HCT116 (cell line): Measurements from ENCODE around the gene DENND4B. TPM values are rescaled to one million over a fixed set of nuclear protein-coding genes. Genes with fewer than 3 reads are reported as not detected.

Experiments
- ATAC-seq: fragments of 200-7000 bp; cut with Tn5 transposase; 2 replicates; pipeline ENCODE4 v1.9.1; 2020; ENCODE audit warnings: mild to moderate bottlenecking, moderate library complexity
- BruUV-seq: library from RNA; stranded (reverse); fragments of 400-500 nt; replicated peaks from 2 replicates; lab custom pipeline; 2021; lab: Mats Ljungman, UMichigan
- CTCF ChIA-PET: fragments of 300-600 bp; sonication (Branson Sonifier 250); formaldehyde crosslinking; loops from one replicate; lab custom pipeline; 2021; ENCODE audit warnings: antibody characterized with exemption; lab: Charles Lee
- POLR2A ChIA-PET: fragments of 300-600, 350-600 bp; sonication (Branson Sonifier 250); formaldehyde crosslinking; loops from one replicate; lab custom pipeline; 2021; ENCODE audit warnings: antibody characterized with exemption; lab: Charles Lee
- RAD21 ChIA-PET, 2 experiments: fragments of 300-600 bp; sonication (Branson Sonifier 250); formaldehyde crosslinking; loops; one replicate each; lab custom pipeline; 2023; ENCODE audit warnings: low total read pairs in 2 of 2; ENCODE audit not compliant: uncharacterized antibody in 2 of 2, unreplicated experiment in 2 of 2, low non-redundant PET in 1 of 2; lab: Charles Lee
- DNase-seq: peaks from one replicate; pipeline ENCODE4 v3.0.0-alpha.2; 2010; ENCODE audit warnings: low read depth, low spot score
- H2AFZ ChIP-seq: fragments of 200-600 bp; shearing (Covaris generic), sonication (generic); 2 replicates; pipeline ENCODE4 v1.6.1; 2017; ENCODE audit warnings: low read depth, mixed run types, mixed read lengths, antibody characterized with exemption, low read length; ENCODE audit not compliant: poor library complexity, severe bottlenecking
- H3K27ac ChIP-seq: 2 replicates; pipeline ENCODE4 v1.5.1; 2012; ENCODE audit warnings: low read depth, low read length
- H3K27me3 ChIP-seq: fragments of 200-600 bp; sonication (generic); 2 replicates; pipeline ENCODE4 v1.6.1; 2016; ENCODE audit warnings: mixed run types, low read length, mixed read lengths; ENCODE audit not compliant: insufficient read depth
- H3K36me3 ChIP-seq, 2 experiments: fragments of 200-500 bp in 1 of 2; fragments of 200-600 bp in 1 of 2; sonication (Bioruptor generic) in 1 of 2; sonication (generic) in 1 of 2; 2 replicates each; pipeline versions ENCODE4 v1.5.1 to v1.6.1; 2014 to 2016; ENCODE audit warnings: low read length in 2 of 2, inconsistent platforms in 1 of 2, mixed read lengths in 1 of 2, mixed run types in 1 of 2; ENCODE audit not compliant: insufficient read depth in 2 of 2, control insufficient read depth in 1 of 2
- H3K4me1 ChIP-seq, 2 experiments: fragments of 200-600 bp in 1 of 2; sonication (generic) in 1 of 2; 2 replicates each; pipeline versions ENCODE4 v1.5.1 to v1.6.1; 2012 to 2017; ENCODE audit warnings: low read length in 2 of 2, inconsistent platforms in 1 of 2, mild to moderate bottlenecking in 1 of 2, mixed read lengths in 1 of 2, mixed run types in 1 of 2, moderate library complexity in 1 of 2; ENCODE audit not compliant: insufficient read depth in 2 of 2, control insufficient read depth in 1 of 2
- H3K4me2 ChIP-seq: fragments of 200-600 bp; sonication (generic); 2 replicates; pipeline ENCODE4 v1.6.1; 2017; ENCODE audit warnings: mixed run types, low read length, mixed read lengths
- H3K4me3 ChIP-seq, 2 experiments: fragments of 200-600 bp in 1 of 2; sonication (generic) in 1 of 2; replicated peaks in 1 of 2; 2 replicates each; pipeline ENCODE4 v1.5.1; 2011 to 2016; ENCODE audit warnings: low read length in 2 of 2, control low read depth in 1 of 2, low read depth in 1 of 2, mild to moderate bottlenecking in 1 of 2, mixed read lengths in 1 of 2, mixed run types in 1 of 2
- H3K79me2 ChIP-seq: fragments of 200-600 bp; sonication (generic); 2 replicates; pipeline ENCODE4 v1.6.1; 2017; ENCODE audit warnings: mild to moderate bottlenecking, mixed run types, low read length, moderate library complexity, mixed read lengths; ENCODE audit not compliant: insufficient read depth
- H3K9ac ChIP-seq: fragments of 200-600 bp; sonication (generic); 2 replicates; pipeline ENCODE4 v1.6.1; 2016; ENCODE audit warnings: low read length, mixed read lengths
- H3K9me2 ChIP-seq: fragments of 200-600 bp; sonication (generic), shearing (Covaris generic); 2 replicates; pipeline ENCODE4 v1.6.1; 2017; ENCODE audit warnings: mixed run types, mild to moderate bottlenecking, moderate library complexity; ENCODE audit not compliant: insufficient read depth
- H3K9me3 ChIP-seq, 2 experiments: fragments of 200-500 bp in 1 of 2; fragments of 200-600 bp in 1 of 2; sonication (Bioruptor generic) in 1 of 2; sonication (generic) in 1 of 2; 2 replicates each; pipeline ENCODE4 v1.6.1; 2014 to 2017; ENCODE audit warnings: low read length in 2 of 2, mixed read lengths in 2 of 2, inconsistent platforms in 1 of 2, low read depth in 1 of 2, mild to moderate bottlenecking in 1 of 2, mixed run types in 1 of 2, moderate library complexity in 1 of 2; ENCODE audit not compliant: control insufficient read depth in 1 of 2, insufficient read depth in 1 of 2
- H4K20me1 ChIP-seq: fragments of 200-600 bp; sonication (generic), shearing (Covaris generic); 2 replicates; pipeline ENCODE4 v1.6.1; 2017; ENCODE audit warnings: mixed run types, mild to moderate bottlenecking, moderate library complexity; ENCODE audit not compliant: insufficient read depth
- CBX3 ChIP-seq: IDR thresholded peaks from 2 replicates; pipeline ENCODE4 v1.6.1; 2012; ENCODE audit warnings: low read depth
- CEBPB ChIP-seq: IDR thresholded peaks from 2 replicates; pipeline ENCODE4 v1.6.1; 2012; ENCODE audit warnings: low read depth
- CTCF ChIP-seq, 3 experiments: fragments of 200-600 bp in 1 of 3; sonication (generic) in 1 of 3; IDR thresholded peaks in 2 of 3; conservative IDR thresholded peaks in 1 of 3; 2 replicates each; pipeline ENCODE4 v1.5.1; 2012 to 2017; ENCODE audit warnings: low read depth in 2 of 3, low read length in 2 of 3, antibody characterized with exemption in 1 of 3, borderline replicate concordance in 1 of 3, control low read depth in 1 of 3, mild to moderate bottlenecking in 1 of 3, mixed read lengths in 1 of 3, mixed run types in 1 of 3, moderate library complexity in 1 of 3; ENCODE audit not compliant: insufficient read depth in 1 of 3
- EZH2 ChIP-seq: fragments of 200-600 bp; sonication (generic); IDR thresholded peaks from 2 replicates; pipeline ENCODE4 v1.6.1; 2017; ENCODE audit warnings: antibody characterized with exemption, mixed run types
- EZH2phosphoT487 ChIP-seq: fragments of 200-600 bp; IDR thresholded peaks from 2 replicates; pipeline ENCODE4 v1.6.1; 2018; ENCODE audit warnings: antibody characterized with exemption, borderline replicate concordance
- FOSL1 ChIP-seq: IDR thresholded peaks from 2 replicates; pipeline ENCODE4 v1.6.1; 2012; ENCODE audit warnings: low read depth
- JUND ChIP-seq: IDR thresholded peaks from 2 replicates; pipeline ENCODE4 v1.6.1; 2012
- RAD21 ChIP-seq: IDR thresholded peaks from 2 replicates; pipeline ENCODE4 v1.6.1; 2012; ENCODE audit warnings: low read depth, mild to moderate bottlenecking
- SIN3A ChIP-seq: IDR thresholded peaks from 2 replicates; pipeline ENCODE4 v1.6.1; 2012; ENCODE audit warnings: low read depth
- SRF ChIP-seq: IDR thresholded peaks from 2 replicates; pipeline ENCODE4 v1.6.1; 2012; ENCODE audit warnings: low read depth
- ZBTB33 ChIP-seq: IDR thresholded peaks from 2 replicates; pipeline ENCODE4 v1.6.1; 2011; ENCODE audit warnings: mild to moderate bottlenecking, low read length, moderate library complexity; ENCODE audit not compliant: insufficient replicate concordance; ENCODE audit errors: extremely low read depth
- ZFX ChIP-seq: fragments of 450-650 bp; IDR thresholded peaks from 2 replicates; pipeline ENCODE4 v1.6.1; 2017
- ZNF274 ChIP-seq: fragments of 200-500 bp; sonication (Bioruptor generic); IDR thresholded peaks from 2 replicates; pipeline ENCODE4 v1.6.1; 2014; ENCODE audit warnings: mild to moderate bottlenecking, low read depth, low read length, inconsistent platforms
- intact Hi-C: fragments of 100-400 bp; cut with micrococcal nuclease; formaldehyde crosslinking; loops from 2 replicates; pipeline ENCODE4 v1.10.0; 2022
- total RNA-seq: library from RNA; stranded (reverse); gene quantifications from one replicate; pipeline ENCODE4 v1.2.1, GENCODE V29; 2021; ENCODE audit not compliant: unreplicated experiment
- TF ChIP-seq, protein P1 (sequence below): IDR thresholded peaks from 2 replicates; pipeline ENCODE4 v1.6.1; 2012

Gene DENND4B
- total RNA-seq, 1 experiment from 2014 or later, result 70.8 TPM

GRCh38 chr1:153926405-153926804, 20.1 kb downstream of the DENND4B start:
- Histone ChIP-seq H3K4me1 (peaks cover 10 to 20% of the 10 kb centered on the region in 2 experiments), H3K9me3 (no peaks in the 10 kb centered on the region), H3K27me3 (no peaks in the 10 kb centered on the region), H3K9me2 (no peaks in the 10 kb centered on the region), H3K79me2 (peaks cover 9% of the 10 kb centered on the region), H3K4me3 (no peak overlapping the region), H3K4me2 (no peak overlapping the region), H3K27ac (no peak overlapping the region), H3K9ac (no peak overlapping the region), H2AFZ (no peak overlapping the region)
- ChIA-PET RAD21 (no interaction called here), POLR2A (no interaction called here), CTCF (no interaction called here)
- DNase-seq, result no peak
- BruUV-seq, result no TSS peak
- no peak for TF ChIP-seq EZH2
- TF ChIP-seq, all 23 proteins: peak for 0
- H3K36me3 ChIP-seq, result peaks cover 2 to 7% of the 10 kb centered on the region in 2 experiments; a peak in 1 of 4 replicates
- intact Hi-C loops, result no loop called here
- no peak for ATAC-seq
- no peaks in the 10 kb centered on the region for H4K20me1 ChIP-seq

DNA sequence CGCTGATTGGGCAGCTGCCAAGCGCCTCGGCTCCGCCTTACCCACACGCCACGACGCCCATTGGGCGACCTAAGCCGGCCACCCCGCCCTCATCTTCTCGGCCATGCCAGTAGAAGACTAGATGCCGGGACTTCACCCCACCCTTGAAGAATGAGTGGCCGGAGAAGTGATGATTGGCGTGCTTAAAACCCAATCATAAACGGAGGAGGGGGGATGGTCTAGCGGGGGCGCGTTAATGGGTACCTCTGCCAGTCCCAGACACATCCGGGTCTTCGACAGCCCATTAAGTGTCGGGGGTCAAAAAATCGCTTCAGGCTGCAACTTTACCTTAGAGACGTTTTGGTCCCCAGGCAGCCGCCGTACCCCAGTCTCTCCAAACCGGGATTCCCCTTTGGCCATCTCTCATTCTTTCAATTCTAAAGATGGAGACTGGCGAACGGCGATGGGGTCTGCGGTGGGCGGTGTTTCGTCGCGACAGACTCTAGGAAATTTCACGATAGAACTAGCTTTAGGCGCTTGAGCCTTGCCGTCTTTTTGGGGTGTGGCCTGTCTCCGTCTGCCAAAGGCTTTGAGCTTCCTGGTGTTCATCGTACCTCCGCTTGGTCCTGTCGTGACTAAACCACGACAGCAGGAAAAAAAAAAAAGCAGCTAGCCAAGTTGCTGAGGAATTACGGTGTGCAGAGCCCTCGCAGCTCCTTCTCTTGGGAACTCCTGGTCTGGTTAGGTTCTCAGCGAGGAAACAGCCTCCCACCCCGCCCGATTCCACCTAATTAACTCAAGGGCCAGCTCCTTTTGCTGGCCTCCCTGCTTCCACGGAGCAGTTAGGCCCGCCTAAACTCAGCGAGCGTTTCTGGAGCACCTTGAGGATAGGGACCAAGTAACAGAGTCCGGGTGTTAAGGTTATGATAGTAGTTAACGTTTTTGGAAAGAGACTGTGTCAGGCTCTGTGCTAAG, 23.3 kb downstream of the DENND4B start, which contains the start of gene GATAD2B:
TSS of gene GATAD2B (minus strand) at position 1 of the 954 bp plus-strand sequence. CDS start 94,625 bp downstream, outside the sequence.
- TSS peak; percentile 94 for BruUV-seq
- CTCF ChIA-PET, result interaction anchor here (0.6 to 1.5 kb wide), 3 partner anchors 23 to 197 kb away, joined by 3 to 9 read pairs (median 4); partner anchors contain the start of genes CREB3L4 and DENND4B
- intact Hi-C loops, result no loop called here
- TF ChIP-seq, protein P1, sequence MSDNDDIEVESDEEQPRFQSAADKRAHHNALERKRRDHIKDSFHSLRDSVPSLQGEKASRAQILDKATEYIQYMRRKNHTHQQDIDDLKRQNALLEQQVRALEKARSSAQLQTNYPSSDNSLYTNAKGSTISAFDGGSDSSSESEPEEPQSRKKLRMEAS, result no peak
- TF ChIP-seq CTCF (IDR thresholded peaks at IDR 0.05 in 2 of 3, conservative IDR thresholded peaks at IDR 0.05 in 1 of 3; ENCODE audit: borderline replicate concordance in 1 of 3, insufficient read depth in 1 of 3, low read depth in 2 of 3, low read length in 2 of 3) (no peak), EZH2phosphoT487 (no peak), CBX3 (no peak), SIN3A (no peak), FOSL1 (no peak), ZFX (0 out of 2 replicates have a peak, but pooled peaks have one; percentile 47), ZBTB33 (peak; percentile 87), SRF (no peak), JUND (no peak), CEBPB (no peak), RAD21 (no peak), ZNF274 (no peak)

More for the DNA sequence above, 23.3 kb downstream of the DENND4B start, which contains the start of gene GATAD2B:
- H3K9me2 ChIP-seq, result no peaks in the 10 kb centered on the region
- peak within 1 kb of the TSS; percentile 85 for H3K9ac ChIP-seq
- H3K36me3 ChIP-seq, result no peaks in the 10 kb centered on the region; a peak in 1 of 4 replicates
- H3K4me3 ChIP-seq, result peak within 1 kb of the TSS; percentile 84 to 85
- no peaks in the 10 kb centered on the region for H3K27me3 ChIP-seq
- peaks cover 41% of the 10 kb centered on the region for H3K79me2 ChIP-seq
- H3K4me1 ChIP-seq, result peaks cover 16 to 33% of the 10 kb centered on the region in 2 experiments
- peak within 1 kb of the TSS; percentile 50 for H2AFZ ChIP-seq
- DNase-seq, result peak; percentile 100
- peak within 1 kb of the TSS; percentile 97 for H3K4me2 ChIP-seq
- POLR2A ChIA-PET, result interaction anchor here (0.9 to 2.0 kb wide), 5 partner anchors 9 to 92 kb away, joined by 3 to 12 read pairs (median 3); partner anchors contain the start of genes DENND4B, RPS27 and SLC39A1
- RAD21 ChIA-PET, result interaction anchor here in 1 of 2 experiments (0.6 to 1.9 kb wide), 2 partner anchors 23 to 1888 kb away, joined by 4 read pairs; partner anchors contain the start of gene DENND4B
- ATAC-seq, result peak; percentile 97
- H4K20me1 ChIP-seq, result no peaks in the 10 kb centered on the region
- H3K9me3 ChIP-seq, result no peaks in the 10 kb centered on the region
- H3K27ac ChIP-seq, result peak within 1 kb of the TSS; percentile 83
